Ishikawa (cell line): ENCODE data around the gene RYR1.

Experiments
- CEBPB ChIP-seq: IDR thresholded peaks from 2 replicates; pipeline ENCODE4 v1.6.1; 2012
- CREB1 ChIP-seq: IDR thresholded peaks from 2 replicates; pipeline ENCODE4 v1.6.1; 2012; ENCODE audit warnings: low read depth
- EGR1 ChIP-seq: IDR thresholded peaks from 2 replicates; pipeline ENCODE4 v1.6.1; 2012
- EP300 ChIP-seq: IDR thresholded peaks from 2 replicates; pipeline ENCODE4 v1.6.1; 2012; ENCODE audit warnings: borderline replicate concordance
- MAX ChIP-seq: IDR thresholded peaks from 2 replicates; pipeline ENCODE4 v1.6.1; 2012
- REST ChIP-seq: IDR thresholded peaks from 2 replicates; pipeline ENCODE4 v1.6.1; 2012; ENCODE audit warnings: low read depth, mild to moderate bottlenecking
- ZBTB7A ChIP-seq: IDR thresholded peaks from 2 replicates; pipeline ENCODE4 v1.6.1; 2012; ENCODE audit warnings: low read depth

- no peak for TF ChIP-seq MAX
- no peak for TF ChIP-seq EGR1
- TF ChIP-seq ZBTB7A, result no peak
- no peak for TF ChIP-seq CREB1
- no peak for TF ChIP-seq REST
- no peak for TF ChIP-seq EP300
- no peak for TF ChIP-seq CEBPB
These were observed 66.0 kb downstream of the RYR1 start for GRCh38 chr19:38499532-38499931.
